Measurements from ENCODE around the gene MPP4. TPM values are rescaled to one million over a fixed set of nuclear protein-coding genes. Genes with fewer than 3 reads are reported as not detected.
"Not testable (repeated sequence)": the region's sequence is repeated elsewhere in the genome, so short reads cannot be mapped to it uniquely, and the experiment has no call there.

MPP4 gene
- total and polyA plus RNA-seq, 5 experiments from 2014 or later: not detected

DNA sequence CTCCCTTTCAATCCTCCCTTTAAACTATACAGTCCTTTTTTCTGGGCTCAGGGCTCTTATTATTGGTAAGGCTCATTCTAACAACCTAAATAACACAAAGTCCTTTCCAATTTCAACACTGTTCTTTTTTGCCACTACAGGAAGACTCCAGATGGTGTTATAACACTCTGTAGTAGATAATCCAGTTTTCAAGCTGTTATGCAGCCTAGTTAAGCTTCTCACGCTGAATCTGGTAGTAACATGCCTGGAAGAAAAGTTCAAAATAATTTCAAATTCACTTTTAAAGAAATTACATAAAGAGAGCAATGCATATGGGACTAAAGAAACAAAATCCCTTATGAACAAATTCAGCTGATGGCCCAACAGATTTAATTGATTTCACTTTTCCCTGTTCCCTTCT lies 3.2 kb upstream of the MPP4 start:
- POLR2A ChIA-PET: no interaction called here
- Mint-ChIP-seq H3K4me3 (no peak overlapping the region), H3K4me1 (peaks cover 0 to 8% (median under 1%) of the 10 kb centered on the region in 4 donors), H3K36me3 (peaks cover 7 to 56% (median 20%) of the 10 kb centered on the region in 3 donors), H3K9me3 (no peaks in the 10 kb centered on the region), H3K27ac (peak overlapping the region in 1 of 10 donors; percentile 38), H3K27me3 (no peaks in the 10 kb centered on the region)
- ATAC-seq (no peak), DNase-seq (no peak)

- H3K27me3 Mint-ChIP-seq: no peaks in the 10 kb centered on the region
- DNase-seq (no peak), ATAC-seq (no peak)
- no peak overlapping the region for H3K27ac Mint-ChIP-seq
- POLR2A ChIA-PET: no interaction called here
- no peaks in the 10 kb centered on the region for H3K9me3 Mint-ChIP-seq
- H3K4me3 Mint-ChIP-seq: no peak overlapping the region
- peaks cover 0 to 6% (median 0%) of the 10 kb centered on the region in 4 donors for H3K4me1 Mint-ChIP-seq
- H3K36me3 Mint-ChIP-seq: peaks cover 6 to 39% (median 16%) of the 10 kb centered on the region in 3 donors
Measured at GRCh38 chr2:201699416-201699815, 972 bp upstream of the MPP4 start.

DNA sequence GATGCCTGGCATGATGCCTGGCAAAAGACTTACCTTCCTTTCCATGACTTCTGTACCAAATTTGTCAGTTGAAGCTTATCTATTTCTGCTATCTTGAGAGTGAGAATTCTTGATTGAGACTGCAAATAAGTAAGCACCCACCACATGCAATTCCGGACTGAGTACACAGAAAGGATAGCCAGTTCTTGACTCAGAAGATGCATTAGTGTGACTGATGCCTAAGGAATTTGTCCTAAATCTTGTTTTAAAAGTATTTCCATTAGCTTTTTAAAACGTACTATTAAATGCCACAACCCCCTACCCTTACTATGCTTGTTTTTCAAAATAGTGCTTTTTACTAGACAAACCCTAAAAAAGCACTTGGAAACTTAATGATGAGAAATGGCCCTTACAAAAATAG lies 545 bp downstream of the MPP4 start:
- H3K27me3 Mint-ChIP-seq: no peaks in the 10 kb centered on the region
- H3K4me1 Mint-ChIP-seq: peaks cover 0 to 6% (median 0%) of the 10 kb centered on the region in 4 donors
- POLR2A ChIA-PET: no interaction called here
- no peak for ATAC-seq
- no peaks in the 10 kb centered on the region for H3K9me3 Mint-ChIP-seq
- H3K4me3 Mint-ChIP-seq: no peak overlapping the region
- H3K36me3 Mint-ChIP-seq: peaks cover 0 to 25% (median 11%) of the 10 kb centered on the region in 3 donors
- DNase-seq: no peak
- no peak overlapping the region for H3K27ac Mint-ChIP-seq

- Mint-ChIP-seq H3K4me1 (peaks cover 0 to 6% (median 0%) of the 10 kb centered on the region in 4 donors), H3K9me3 (no peaks in the 10 kb centered on the region), H3K27ac (no peak overlapping the region), H3K4me3 (no peak overlapping the region), H3K36me3 (peaks cover 0 to 12% (median 4%) of the 10 kb centered on the region in 3 donors), H3K27me3 (no peaks in the 10 kb centered on the region)
- no peak for ATAC-seq
- POLR2A ChIA-PET: no interaction called here
- no peak for DNase-seq
Measured at GRCh38 chr2:201696151-201696659, 2.2 kb downstream of the MPP4 start.

GRCh38 chr2:201685156-201685555 lies 13.3 kb downstream of the MPP4 start:
- no peak for ATAC-seq
- Mint-ChIP-seq H3K27me3 (peaks cover 9 to 18% (median 11%) of the 10 kb centered on the region in 5 donors), H3K27ac (no peak overlapping the region), H3K36me3 (no peaks in the 10 kb centered on the region), H3K9me3 (no peaks in the 10 kb centered on the region), H3K4me1 (no peaks in the 10 kb centered on the region), H3K4me3 (no peak overlapping the region)
- no peak for DNase-seq
- POLR2A ChIA-PET: no interaction called here

DNA sequence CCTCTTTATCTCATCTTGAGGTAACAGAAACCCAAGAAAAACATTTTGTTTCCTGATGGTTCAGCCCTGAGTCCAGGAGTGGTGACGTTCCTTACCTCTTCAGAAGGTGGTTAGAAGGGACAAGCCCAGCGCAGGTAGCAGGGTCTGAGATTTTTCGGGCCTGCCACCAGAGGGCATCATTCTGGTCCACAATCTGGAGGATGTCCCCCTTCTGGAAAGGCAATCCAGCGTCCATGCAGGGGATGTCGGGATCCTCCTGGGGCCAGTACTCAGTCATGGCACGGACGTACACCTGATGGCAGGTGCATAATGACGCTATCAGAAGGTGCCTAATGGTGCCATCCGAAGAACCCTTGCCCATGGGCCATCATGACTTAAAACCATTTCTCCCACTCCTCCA lies 17.7 kb downstream of the MPP4 start:
- H3K27me3 Mint-ChIP-seq: peaks cover 3 to 18% (median 7%) of the 10 kb centered on the region in 5 donors
- POLR2A ChIA-PET: no interaction called here
- H3K9me3 Mint-ChIP-seq: no peaks in the 10 kb centered on the region
- ATAC-seq (no peak), DNase-seq (peak in 1 of 10 donors; percentile 3)
- H3K4me1 Mint-ChIP-seq: no peaks in the 10 kb centered on the region
- no peak overlapping the region for H3K27ac Mint-ChIP-seq
- H3K4me3 Mint-ChIP-seq: no peak overlapping the region
- H3K36me3 Mint-ChIP-seq: no peaks in the 10 kb centered on the region

DNA sequence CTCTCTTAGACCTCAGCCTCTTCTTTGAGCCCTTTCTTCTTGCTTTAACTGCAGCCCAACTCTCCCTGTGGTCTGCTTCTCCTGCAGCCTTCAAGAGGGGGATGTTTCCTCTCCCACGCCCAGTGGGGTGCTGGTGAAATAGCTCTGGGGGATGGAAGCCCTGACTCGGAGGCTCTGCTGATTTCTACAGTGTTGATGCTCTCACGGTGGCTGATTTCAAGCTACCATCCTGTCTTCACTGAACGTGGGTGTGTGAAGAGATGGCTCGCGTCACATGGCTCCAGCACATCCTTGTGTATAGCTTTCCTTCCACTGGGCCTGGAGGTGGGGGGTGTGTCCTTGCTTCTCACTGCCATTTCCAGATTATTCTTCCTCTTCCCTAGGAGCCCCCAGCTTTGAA lies 20.0 kb downstream of the MPP4 start:
- no peaks in the 10 kb centered on the region for H3K4me1 Mint-ChIP-seq
- H3K36me3 Mint-ChIP-seq: no peaks in the 10 kb centered on the region
- H3K27ac Mint-ChIP-seq: no peak overlapping the region
- no peak overlapping the region for H3K4me3 Mint-ChIP-seq
- POLR2A ChIA-PET: no interaction called here
- H3K27me3 Mint-ChIP-seq: peaks cover 3 to 9% (median 7%) of the 10 kb centered on the region in 5 donors
- ATAC-seq: no peak
- H3K9me3 Mint-ChIP-seq: no peaks in the 10 kb centered on the region
- DNase-seq: no peak

GRCh38 chr2:201675454-201675853 lies 23.0 kb downstream of the MPP4 start:
- no peak for DNase-seq
- Mint-ChIP-seq H3K36me3 (no peaks in the 10 kb centered on the region), H3K9me3 (peaks cover 0 to 13% (median 0%) of the 10 kb centered on the region in 9 donors), H3K4me3 (no peak overlapping the region), H3K27me3 (peaks cover 0 to 9% (median 4%) of the 10 kb centered on the region in 5 donors), H3K27ac (no peak overlapping the region), H3K4me1 (peaks cover 0 to 3% (median 0%) of the 10 kb centered on the region in 4 donors)
- ATAC-seq: no peak
- POLR2A ChIA-PET: no interaction called here

- H3K36me3 Mint-ChIP-seq: no peaks in the 10 kb centered on the region
- H3K27ac Mint-ChIP-seq: no peak overlapping the region
- POLR2A ChIA-PET: no interaction called here
- ATAC-seq (no peak), DNase-seq (no peak)
- H3K4me3 Mint-ChIP-seq: no peak overlapping the region
- peaks cover 0 to 3% (median 0%) of the 10 kb centered on the region in 4 donors for H3K4me1 Mint-ChIP-seq
- peaks cover 0 to 13% (median 0%) of the 10 kb centered on the region in 9 donors for H3K9me3 Mint-ChIP-seq
- peaks cover 0 to 9% (median 4%) of the 10 kb centered on the region in 5 donors for H3K27me3 Mint-ChIP-seq
Measured at GRCh38 chr2:201674794-201675193, 23.6 kb downstream of the MPP4 start.

- Mint-ChIP-seq H3K4me1 (peaks cover 0 to 3% (median 0%) of the 10 kb centered on the region in 4 donors), H3K27ac (no peak overlapping the region), H3K9me3 (peaks cover 0 to 13% (median 0%) of the 10 kb centered on the region in 9 donors), H3K4me3 (no peak overlapping the region), H3K27me3 (peaks cover 0 to 9% (median 4%) of the 10 kb centered on the region in 5 donors), H3K36me3 (no peaks in the 10 kb centered on the region)
- DNase-seq: no peak
- POLR2A ChIA-PET: no interaction called here
- no peak for ATAC-seq
Measured at GRCh38 chr2:201674298-201674697, 24.1 kb downstream of the MPP4 start.

DNA sequence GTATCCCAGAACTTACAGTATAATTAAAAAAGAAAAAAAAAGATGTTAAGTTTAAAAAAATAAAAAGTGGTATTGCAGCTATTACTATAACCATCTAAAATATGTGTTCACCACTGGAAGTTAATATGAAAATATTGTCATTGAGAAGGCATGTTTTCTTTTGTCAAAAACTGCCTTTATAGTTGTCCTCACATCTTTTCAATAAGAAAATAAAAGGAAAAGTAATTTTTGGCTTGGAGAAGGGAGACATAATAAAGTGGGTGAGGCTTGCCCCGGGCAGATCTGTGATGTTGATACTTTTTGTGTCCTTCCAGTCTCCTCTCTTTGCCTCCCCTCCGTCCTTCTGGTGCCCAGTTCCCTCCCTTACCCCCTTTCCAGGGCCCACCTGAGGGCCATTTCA lies 24.9 kb downstream of the MPP4 start:
- H3K4me3 Mint-ChIP-seq: no peak overlapping the region
- peaks cover 0 to 13% (median 0%) of the 10 kb centered on the region in 9 donors for H3K9me3 Mint-ChIP-seq
- ATAC-seq: no peak
- H3K27ac Mint-ChIP-seq: peak overlapping the region in 1 of 10 donors; percentile 30
- POLR2A ChIA-PET: no interaction called here
- peaks cover 0 to 9% (median 4%) of the 10 kb centered on the region in 5 donors for H3K27me3 Mint-ChIP-seq
- H3K36me3 Mint-ChIP-seq: no peaks in the 10 kb centered on the region
- DNase-seq: no peak
- peaks cover 0 to 3% (median 0%) of the 10 kb centered on the region in 4 donors for H3K4me1 Mint-ChIP-seq

- peaks cover 0 to 13% (median 0%) of the 10 kb centered on the region in 9 donors for H3K9me3 Mint-ChIP-seq
- H3K27ac Mint-ChIP-seq, H3K4me1 Mint-ChIP-seq, H3K36me3 Mint-ChIP-seq, H3K4me3 Mint-ChIP-seq, H3K27me3 Mint-ChIP-seq, ATAC-seq, POLR2A ChIA-PET, DNase-seq: not testable (repeated sequence)
Measured at GRCh38 chr2:201671205-201671604, 27.2 kb downstream of the MPP4 start.

DNA sequence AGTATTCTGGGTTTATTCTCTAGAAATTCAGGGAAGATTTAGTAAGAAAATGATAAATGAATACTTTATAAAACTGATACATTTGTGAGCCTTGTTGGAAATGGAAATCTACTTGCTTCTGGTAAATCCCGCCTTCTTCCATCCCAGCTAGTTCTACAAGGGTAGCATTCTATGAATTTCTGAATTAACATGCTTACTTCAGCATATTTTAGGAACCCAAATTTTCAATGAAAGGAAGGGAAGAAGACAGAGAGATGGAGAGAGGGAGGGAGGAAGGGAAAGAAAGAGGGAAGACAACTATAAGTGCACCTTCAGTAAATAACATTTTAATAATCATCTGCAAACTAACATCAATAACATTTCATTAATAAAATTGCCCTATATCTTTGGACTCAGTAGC lies 28.6 kb downstream of the MPP4 start:
- ATAC-seq (no peak), DNase-seq (no peak)
- Mint-ChIP-seq H3K36me3 (no peaks in the 10 kb centered on the region), H3K4me1 (peaks cover 0 to 3% (median 0%) of the 10 kb centered on the region in 4 donors), H3K27ac (no peak overlapping the region), H3K27me3 (peaks cover 0 to 9% (median 4%) of the 10 kb centered on the region in 5 donors), H3K4me3 (no peak overlapping the region), H3K9me3 (peaks cover 0 to 13% (median 0%) of the 10 kb centered on the region in 9 donors)
- POLR2A ChIA-PET: no interaction called here

DNA sequence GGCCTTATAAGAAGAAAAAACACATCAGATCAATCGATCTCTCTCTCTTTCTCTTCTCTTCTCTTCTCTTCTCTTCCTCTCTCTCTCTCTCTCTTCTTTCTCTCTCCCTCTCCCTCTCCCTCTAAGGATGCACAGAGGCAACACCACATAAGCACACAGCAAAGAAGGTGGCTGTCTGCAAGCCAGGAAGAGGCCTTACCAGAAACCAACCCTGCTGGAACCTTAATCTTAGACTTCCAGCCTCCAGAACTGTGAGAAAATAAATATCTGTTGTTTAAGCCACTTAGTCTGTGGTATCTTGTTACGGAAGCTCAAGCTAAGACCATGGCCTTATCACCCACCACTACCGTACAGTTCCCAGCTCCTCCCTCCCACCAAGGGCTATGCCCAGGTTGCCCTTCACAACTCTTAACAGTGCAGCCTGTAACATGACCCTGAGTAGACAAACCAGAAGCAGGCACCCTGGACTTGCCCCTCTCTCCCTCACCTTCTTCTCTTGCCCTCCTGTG lies 30.0 kb downstream of the MPP4 start:
- POLR2A ChIA-PET: no interaction called here
- ATAC-seq (no peak), DNase-seq (no peak)
- H3K9me3 Mint-ChIP-seq: peaks cover 0 to 13% (median 0%) of the 10 kb centered on the region in 9 donors
- no peak overlapping the region for H3K27ac Mint-ChIP-seq
- H3K4me1 Mint-ChIP-seq: peaks cover 0 to 3% (median 0%) of the 10 kb centered on the region in 4 donors
- H3K27me3 Mint-ChIP-seq: peaks cover 0 to 9% (median 4%) of the 10 kb centered on the region in 5 donors
- no peaks in the 10 kb centered on the region for H3K36me3 Mint-ChIP-seq
- H3K4me3 Mint-ChIP-seq: no peak overlapping the region
